Kidney (tissue), 14 donors: ENCODE data around the gene SMAP2. TPM values are rescaled to one million over a fixed set of nuclear protein-coding genes. Genes with fewer than 3 reads are reported as not detected.

ENCODE experiments used
- DNase-seq, 5 donors: peaks; one replicate each; pipeline ENCODE4 v3.0.0-alpha.2; 2013 to 2020
- FAIRE-seq: peaks from 2 replicates; lab custom pipeline; 2012; peaks lifted over from hg19 to GRCh38; lab: Jason Lieb, UNC
- H3K27ac ChIP-seq, 2 donors: one replicate each; pipeline ENCODE4 v1.7.0; 2013; ENCODE audit warnings: low read depth in 2 of 2, low read length in 2 of 2, inconsistent platforms in 1 of 2
- H3K27me3 ChIP-seq: one replicate; pipeline ENCODE4 v1.7.1; 2013; ENCODE audit warnings: low read length, inconsistent platforms; ENCODE audit not compliant: control insufficient read depth, insufficient read depth
- H3K36me3 ChIP-seq, 3 donors: one replicate each; pipeline versions ENCODE4 v1.7.0 to v1.7.1; 2013; ENCODE audit warnings: low read length in 3 of 3, control low read depth in 1 of 3, inconsistent platforms in 1 of 3; ENCODE audit not compliant: insufficient read depth in 3 of 3, control insufficient read depth in 2 of 3
- H3K4me1 ChIP-seq, 3 donors: one replicate each; pipeline versions ENCODE4 v1.7.0 to v1.7.1; 2013; ENCODE audit warnings: low read length in 3 of 3, inconsistent platforms in 1 of 3, low read depth in 1 of 3; ENCODE audit not compliant: control insufficient read depth in 2 of 3, insufficient read depth in 2 of 3
- H3K4me3 ChIP-seq, 3 donors: one replicate each; pipeline versions ENCODE4 v1.7.0 to v1.8.1; 2013; ENCODE audit warnings: low read length in 3 of 3, control low read depth in 1 of 3, inconsistent platforms in 1 of 3
- H3K9ac ChIP-seq, 3 donors: one replicate each; pipeline versions ENCODE4 v1.7.0 to v1.7.1; 2013; ENCODE audit warnings: low read length in 3 of 3, control low read depth in 1 of 3, inconsistent platforms in 1 of 3
- H3K9me3 ChIP-seq, 3 donors: one replicate each; pipeline versions ENCODE4 v1.7.0 to v1.7.1; 2013; ENCODE audit warnings: low read length in 3 of 3, control low read depth in 1 of 3, inconsistent platforms in 1 of 3; ENCODE audit not compliant: control insufficient read depth in 2 of 3, insufficient read depth in 1 of 3
- CTCF ChIP-seq: IDR thresholded peaks from 3 replicates; pipeline ENCODE4 v1.5.1; 2012; ENCODE audit warnings: mild to moderate bottlenecking, moderate library complexity, borderline replicate concordance; ENCODE audit not compliant: insufficient read depth; ENCODE audit errors: extremely low read depth
- intact Hi-C: fragments of 100-400 bp; cut with DNase I; formaldehyde crosslinking; loops from one replicate; pipeline ENCODE4 v1.11.1; 2022
- polyA plus RNA-seq: library from polyadenylated mRNA; stranded (reverse); fragments of 350-450 nt; fragmentation: Illumina TruSeq; extraction: RNeasy Lipid Tissue Mini Kit (QIAGEN cat#74804); gene quantifications from one replicate; pipeline ENCODE4 v1.2.3, GENCODE V29; 2014; ENCODE audit warnings: low read depth, low replicate concordance; ENCODE audit not compliant: insufficient read depth
- total RNA-seq: library from RNA; stranded (reverse); fragmentation: NEBNext Ultra II Directional; extraction: Animal tissue kit (Norgen Biotek cat#: 25700); gene quantifications from one replicate; pipeline ENCODE4 v1.2.1, GENCODE V29; 2021
- donor health status: control.
- donor health status: control.
- donor health status: control.
- donor health status: control.
- donor health status: control.
- donor health status: DM: yes; HTN: yes; CAD: no.
- donor health status: Normal renal cell carcinoma (clear cell type).

SMAP2 gene
- total and polyA plus RNA-seq, 2 donors from 2014 or later, result 17.9 to 61.3 TPM

GRCh38 chr1:40380817-40381216, 7.3 kb downstream of the SMAP2 start:
- no peak for DNase-seq
- intact Hi-C loops, result no loop called here
- no peak overlapping the region for H3K9ac ChIP-seq
- FAIRE-seq, result no peak
- no peak overlapping the region for H3K4me3 ChIP-seq
- no peaks in the 10 kb centered on the region for H3K9me3 ChIP-seq
- H3K27me3 ChIP-seq, result no peaks in the 10 kb centered on the region
- H3K36me3 ChIP-seq, result no peaks in the 10 kb centered on the region
- H3K4me1 ChIP-seq, result peaks cover 0 to 7% (median 0%) of the 10 kb centered on the region in 3 donors
- H3K27ac ChIP-seq, result no peak overlapping the region
- TF ChIP-seq CTCF, result no peak

GRCh38 chr1:40381268-40382107, 8.0 kb downstream of the SMAP2 start:
- FAIRE-seq (no peak), DNase-seq (no peak)
- H3K4me3 ChIP-seq, result no peak overlapping the region
- H3K9me3 ChIP-seq, result no peaks in the 10 kb centered on the region
- H3K9ac ChIP-seq, result no peak overlapping the region
- no peak overlapping the region for H3K27ac ChIP-seq
- H3K36me3 ChIP-seq, result no peaks in the 10 kb centered on the region
- intact Hi-C loops, result no loop called here
- H3K4me1 ChIP-seq, result peaks cover 0 to 7% (median 4%) of the 10 kb centered on the region in 3 donors
- TF ChIP-seq CTCF, result no peak
- H3K27me3 ChIP-seq, result no peaks in the 10 kb centered on the region

- H3K27ac ChIP-seq, result no peak overlapping the region
- no peaks in the 10 kb centered on the region for H3K27me3 ChIP-seq
- H3K9me3 ChIP-seq, result no peaks in the 10 kb centered on the region
- intact Hi-C loops, result no loop called here
- H3K36me3 ChIP-seq, result no peaks in the 10 kb centered on the region
- H3K9ac ChIP-seq, result no peak overlapping the region
- no peak for TF ChIP-seq CTCF
- no peak for DNase-seq
- FAIRE-seq, result no peak
- H3K4me1 ChIP-seq, result peaks cover 0 to 7% (median 4%) of the 10 kb centered on the region in 3 donors
- no peak overlapping the region for H3K4me3 ChIP-seq
Measured at GRCh38 chr1:40382108-40382460, 8.6 kb downstream of the SMAP2 start.
